Measurements from ENCODE around the gene TGFA. TPM values are rescaled to one million over a fixed set of nuclear protein-coding genes. Genes with fewer than 3 reads are reported as not detected.

Gene TGFA
- total RNA-seq, 1 donor from 2014 or later, result 1.0 TPM

GRCh38 chr2:70556608-70557007 is 3.0 kb upstream of the TGFA start:
- DNase-seq (ENCODE audit: missing footprints) (no peak), ATAC-seq (no peak)
- intact Hi-C loops (cut with DNase I), result no loop called here

- intact Hi-C loops (cut with DNase I), result no loop called here
- DNase-seq (ENCODE audit: missing footprints) (no peak), ATAC-seq (no peak)
These were observed 789 bp upstream of the TGFA start for GRCh38 chr2:70554338-70554892.

- ATAC-seq (peak; percentile 20), DNase-seq (ENCODE audit: missing footprints) (no peak)
- intact Hi-C loops (cut with DNase I), result loop anchor here (2.0 kb wide), 1 partner anchor 64 kb away; no protein-coding TSS in a partner anchor
These were observed 367 bp downstream of the TGFA start for GRCh38 chr2:70553334-70553583.

GRCh38 chr2:70552501-70553333 is 909 bp downstream of the TGFA start:
- ATAC-seq (no peak), DNase-seq (ENCODE audit: missing footprints) (no peak)
- intact Hi-C loops (cut with DNase I), result loop anchor here (2.0 kb wide), 1 partner anchor 64 kb away; no protein-coding TSS in a partner anchor

- ATAC-seq (no peak), DNase-seq (ENCODE audit: missing footprints) (no peak)
- intact Hi-C loops (cut with DNase I), result no loop called here
These were observed 2.5 kb downstream of the TGFA start for GRCh38 chr2:70551167-70551566.

- intact Hi-C loops (cut with DNase I), result no loop called here
- no peak for ATAC-seq
- no peak for DNase-seq (ENCODE audit: missing footprints)
These were observed 3.7 kb downstream of the TGFA start for GRCh38 chr2:70549962-70550361.

- DNase-seq (ENCODE audit: missing footprints) (no peak), ATAC-seq (no peak)
- intact Hi-C loops (cut with DNase I), result no loop called here
These were observed 4.4 kb downstream of the TGFA start for GRCh38 chr2:70549064-70549710.

GRCh38 chr2:70548233-70548632 is 5.4 kb downstream of the TGFA start:
- DNase-seq (ENCODE audit: missing footprints) (no peak), ATAC-seq (no peak)
- intact Hi-C loops (cut with DNase I), result no loop called here

- no peak for ATAC-seq
- intact Hi-C loops (cut with DNase I), result no loop called here
These were observed 6.7 kb downstream of the TGFA start for GRCh38 chr2:70546885-70547284.

GRCh38 chr2:70546376-70546775 is 7.2 kb downstream of the TGFA start:
- intact Hi-C loops (cut with DNase I), result no loop called here
- DNase-seq (ENCODE audit: missing footprints) (no peak), ATAC-seq (no peak)

More at GRCh38 chr2:70546885-70547284, 6.7 kb downstream of the TGFA start:
- DNase-seq (ENCODE audit: missing footprints), result no peak

- intact Hi-C loops (cut with DNase I), result no loop called here
- DNase-seq (ENCODE audit: missing footprints) (no peak), ATAC-seq (no peak)
These were observed 12.1 kb downstream of the TGFA start for GRCh38 chr2:70541481-70542020.

- ATAC-seq, result no peak
- intact Hi-C loops (cut with DNase I), result no loop called here
- DNase-seq (ENCODE audit: missing footprints), result no peak
These were observed 15.8 kb downstream of the TGFA start for GRCh38 chr2:70537840-70538239.

GRCh38 chr2:70536517-70537055 is 17.0 kb downstream of the TGFA start:
- no peak for ATAC-seq
- DNase-seq (ENCODE audit: missing footprints), result no peak
- intact Hi-C loops (cut with DNase I), result no loop called here

- ATAC-seq, result no peak
- intact Hi-C loops (cut with DNase I), result no loop called here
- DNase-seq (ENCODE audit: missing footprints), result no peak
These were observed 18.1 kb downstream of the TGFA start for GRCh38 chr2:70535573-70535972.

GRCh38 chr2:70534183-70534836 is 19.3 kb downstream of the TGFA start:
- intact Hi-C loops (cut with DNase I), result no loop called here
- DNase-seq (ENCODE audit: missing footprints) (no peak), ATAC-seq (no peak)

GRCh38 chr2:70532244-70532935 is 21.2 kb downstream of the TGFA start:
- intact Hi-C loops (cut with DNase I), result no loop called here
- DNase-seq (ENCODE audit: missing footprints) (no peak), ATAC-seq (no peak)

GRCh38 chr2:70531419-70532086 is 22.1 kb downstream of the TGFA start:
- DNase-seq (ENCODE audit: missing footprints) (no peak), ATAC-seq (no peak)
- intact Hi-C loops (cut with DNase I), result no loop called here

GRCh38 chr2:70529610-70530009 is 24.0 kb downstream of the TGFA start:
- ATAC-seq (no peak), DNase-seq (ENCODE audit: missing footprints) (no peak)
- intact Hi-C loops (cut with DNase I), result no loop called here
